ENCODE measurements around the gene HSH2D. TPM values are rescaled to one million over a fixed set of nuclear protein-coding genes. Genes with fewer than 3 reads are reported as not detected.

HSH2D gene
- total and polyA plus RNA-seq, 9 of the 15 experiments (the other 6 are each of a cell fraction or from before 2014, with no cell fraction given) = 0.03 to 1.1 (median 0.35) TPM; not detected in 1

DNA sequence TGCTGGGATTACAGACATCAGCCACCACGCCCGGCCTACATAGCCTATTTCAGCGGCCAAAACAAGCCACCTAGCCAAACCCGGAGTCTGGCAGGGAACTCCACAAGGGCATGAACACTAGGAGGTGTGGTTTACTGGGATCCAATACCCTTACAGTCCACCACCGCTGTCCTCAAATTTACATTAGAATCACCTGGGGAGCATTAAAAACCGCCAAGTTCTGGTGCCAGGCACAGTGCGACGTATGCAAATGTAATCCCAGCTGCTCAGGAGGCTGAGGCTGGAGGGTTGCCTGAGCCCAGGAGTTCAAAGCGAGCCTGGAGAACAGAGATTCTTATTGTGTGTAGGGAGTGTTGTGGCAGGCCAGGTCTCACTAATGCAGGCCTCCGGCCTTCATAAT lies 50.0 kb downstream of the HSH2D start:
- ChIA-PET POLR2A (interaction anchor here (3.1 kb wide), 1 partner anchor 8 kb away, joined by 14 read pairs; the partner anchor contains the start of gene FAM32A), CTCF (ENCODE audit: low intra/inter-chr PET ratio) (no interaction called here)
- H3K27ac ChIP-seq (ENCODE audit: extremely low read depth, low read depth, low read length) = no peak overlapping the region
- BruUV-seq (replicated peaks) = no TSS peak
- peaks cover 31% of the 10 kb centered on the region for H3K36me3 ChIP-seq (ENCODE audit: control insufficient read depth, insufficient read depth, low read length)
- TF ChIP-seq MAFF (IDR thresholded peaks at IDR 0.05; ENCODE audit: low read length) (no peak), RFX1 (IDR thresholded peaks at IDR 0.05) (no peak), NBN (IDR thresholded peaks at IDR 0.05; ENCODE audit: low read depth) (no peak), MTF1 (CRISPR knock-in tag; IDR thresholded peaks at IDR 0.05; ENCODE audit: borderline replicate concordance) (no peak), ARID1B (IDR thresholded peaks at IDR 0.05) (no peak)
- TF ChIP-seq, protein P1, sequence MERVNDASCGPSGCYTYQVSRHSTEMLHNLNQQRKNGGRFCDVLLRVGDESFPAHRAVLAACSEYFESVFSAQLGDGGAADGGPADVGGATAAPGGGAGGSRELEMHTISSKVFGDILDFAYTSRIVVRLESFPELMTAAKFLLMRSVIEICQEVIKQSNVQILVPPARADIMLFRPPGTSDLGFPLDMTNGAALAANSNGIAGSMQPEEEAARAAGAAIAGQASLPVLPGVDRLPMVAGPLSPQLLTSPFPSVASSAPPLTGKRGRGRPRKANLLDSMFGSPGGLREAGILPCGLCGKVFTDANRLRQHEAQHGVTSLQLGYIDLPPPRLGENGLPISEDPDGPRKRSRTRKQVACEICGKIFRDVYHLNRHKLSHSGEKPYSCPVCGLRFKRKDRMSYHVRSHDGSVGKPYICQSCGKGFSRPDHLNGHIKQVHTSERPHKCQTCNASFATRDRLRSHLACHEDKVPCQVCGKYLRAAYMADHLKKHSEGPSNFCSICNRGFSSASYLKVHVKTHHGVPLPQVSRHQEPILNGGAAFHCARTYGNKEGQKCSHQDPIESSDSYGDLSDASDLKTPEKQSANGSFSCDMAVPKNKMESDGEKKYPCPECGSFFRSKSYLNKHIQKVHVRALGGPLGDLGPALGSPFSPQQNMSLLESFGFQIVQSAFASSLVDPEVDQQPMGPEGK (CRISPR knock-in tag; IDR thresholded peaks at IDR 0.05; ENCODE audit: borderline replicate concordance) = no peak
- no peak overlapping the region for H3K9ac ChIP-seq (ENCODE audit: insufficient read depth in 1 of 2, low read depth in 2 of 2, low read length in 2 of 2)
- in situ Hi-C loops (cut with MboI) = no loop called here
- DNase-seq (ENCODE audit: extremely low read depth in 1 of 4, low spot score in 3 of 4) = no peak
- H3K9me3 ChIP-seq (replicated peaks; ENCODE audit: control insufficient read depth, insufficient read depth, low read depth, low read length) = no peaks in the 10 kb centered on the region
- no peak for ATAC-seq
- H3K4me1 ChIP-seq (replicated peaks in 1 of 2; ENCODE audit: control insufficient read depth in 2 of 2, insufficient read depth in 2 of 2, low read length in 2 of 2) = peaks cover 13 to 16% of the 10 kb centered on the region in 2 experiments; a peak in 4 of 5 replicates
- 91% methylated on average over 10 of the region's 10 CpGs for WGBS (ENCODE audit: insufficient coverage, low coverage, missing lambda C conversion rate)
- H3K79me2 ChIP-seq (ENCODE audit: control insufficient read depth, insufficient read depth, low read length) = peaks cover 6% of the 10 kb centered on the region
- no peaks in the 10 kb centered on the region for H3K27me3 ChIP-seq (ENCODE audit: control insufficient read depth in 2 of 2, insufficient read depth in 2 of 2, low read length in 2 of 2)
- no peaks in the 10 kb centered on the region; the same call in 1 of the 2 replicates for H4K20me1 ChIP-seq (replicated peaks; ENCODE audit: control insufficient read depth, insufficient read depth, low read length)
- H3K4me2 ChIP-seq (ENCODE audit: insufficient read depth, low read length) = no peak overlapping the region
- FAIRE-seq = no peak
- intact Hi-C loops (cut with micrococcal nuclease) = no loop called here
- no peak overlapping the region for H3K4me3 ChIP-seq
- H3K9me1 ChIP-seq (ENCODE audit: control insufficient read depth, insufficient read depth, low read length) = peaks cover 3% of the 10 kb centered on the region
- H2AFZ ChIP-seq (ENCODE audit: low read depth, low read length) = no peak overlapping the region

All from K562 (cell line).